PC-9 (cell line): Measurements from ENCODE around the gene ACSS2.

Experiments used
- EZH2 ChIP-seq: fragments of 200-600 bp; sonication (generic); IDR thresholded peaks from 2 replicates; pipeline ENCODE4 v1.8.0; 2017; ENCODE audit warnings: antibody characterized with exemption, low read depth
- TF ChIP-seq, protein P1 (sequence below): fragments of 200-600 bp; sonication (generic); conservative IDR thresholded peaks from 2 replicates; pipeline ENCODE4 v1.6.1; 2017; ENCODE audit warnings: mixed run types, antibody characterized with exemption, mild to moderate bottlenecking, moderate library complexity

DNA sequence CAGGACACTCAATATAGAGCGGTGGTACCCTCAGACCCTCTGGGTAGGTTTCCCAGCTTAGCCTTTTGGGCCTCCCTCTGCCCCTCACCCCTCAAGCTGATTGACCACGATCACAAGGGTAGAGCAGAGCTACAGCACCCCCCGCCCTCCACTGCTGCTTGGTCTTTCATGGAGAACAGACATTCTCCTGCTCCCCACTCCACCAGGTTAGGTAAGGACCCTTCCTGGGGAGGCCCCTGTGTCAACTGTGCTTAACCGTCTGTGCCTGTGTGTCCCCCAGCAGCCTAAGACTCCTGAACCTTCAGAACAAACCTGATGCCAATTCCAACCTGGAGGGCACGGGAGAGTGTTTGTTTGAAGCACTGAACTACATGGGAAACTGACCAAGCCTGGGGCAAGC lies 91.0 kb downstream of the ACSS2 start:
- TF ChIP-seq, protein P1, sequence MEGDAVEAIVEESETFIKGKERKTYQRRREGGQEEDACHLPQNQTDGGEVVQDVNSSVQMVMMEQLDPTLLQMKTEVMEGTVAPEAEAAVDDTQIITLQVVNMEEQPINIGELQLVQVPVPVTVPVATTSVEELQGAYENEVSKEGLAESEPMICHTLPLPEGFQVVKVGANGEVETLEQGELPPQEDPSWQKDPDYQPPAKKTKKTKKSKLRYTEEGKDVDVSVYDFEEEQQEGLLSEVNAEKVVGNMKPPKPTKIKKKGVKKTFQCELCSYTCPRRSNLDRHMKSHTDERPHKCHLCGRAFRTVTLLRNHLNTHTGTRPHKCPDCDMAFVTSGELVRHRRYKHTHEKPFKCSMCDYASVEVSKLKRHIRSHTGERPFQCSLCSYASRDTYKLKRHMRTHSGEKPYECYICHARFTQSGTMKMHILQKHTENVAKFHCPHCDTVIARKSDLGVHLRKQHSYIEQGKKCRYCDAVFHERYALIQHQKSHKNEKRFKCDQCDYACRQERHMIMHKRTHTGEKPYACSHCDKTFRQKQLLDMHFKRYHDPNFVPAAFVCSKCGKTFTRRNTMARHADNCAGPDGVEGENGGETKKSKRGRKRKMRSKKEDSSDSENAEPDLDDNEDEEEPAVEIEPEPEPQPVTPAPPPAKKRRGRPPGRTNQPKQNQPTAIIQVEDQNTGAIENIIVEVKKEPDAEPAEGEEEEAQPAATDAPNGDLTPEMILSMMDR: no peak
- TF ChIP-seq EZH2: no peak
